ENCODE results near the gene USP2. TPM values are rescaled to one million over a fixed set of nuclear protein-coding genes. Genes with fewer than 3 reads are reported as not detected.
"Not testable (repeated sequence)": the region's sequence is repeated elsewhere in the genome, so short reads cannot be mapped to it uniquely, and the experiment has no call there.

Gene USP2
- total RNA-seq, 2 experiments from 2014 or later = 0.61 to 0.96 TPM

DNA sequence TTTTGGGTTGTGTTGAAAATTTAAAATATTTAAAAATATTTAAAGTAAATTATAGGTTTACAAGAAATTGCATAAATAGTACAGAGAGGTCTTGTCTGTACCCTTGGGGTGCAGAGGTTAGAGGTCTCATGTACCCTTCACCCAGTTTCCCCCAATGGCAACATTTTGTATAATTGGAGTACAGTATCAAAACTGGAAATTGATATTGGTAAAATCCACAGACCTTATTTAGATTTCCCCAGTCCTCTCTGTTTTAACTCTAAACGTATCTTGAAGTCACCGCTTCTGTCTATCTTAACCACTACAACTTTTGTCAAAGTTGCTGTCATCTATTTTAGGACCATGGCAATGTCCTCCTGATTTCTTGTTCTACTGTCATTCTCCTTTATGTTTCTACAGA is 30.6 kb upstream of the USP2 start:
- Mint-ChIP-seq H3K9me3 (peaks cover 2% of the 10 kb centered on the region), H3K27ac (no peak overlapping the region), H3K4me3 (no peak overlapping the region), H3K4me1 (ENCODE audit: low read depth) (no peaks in the 10 kb centered on the region), H3K36me3 (ENCODE audit: low read depth) (no peaks in the 10 kb centered on the region), H3K27me3 (no peaks in the 10 kb centered on the region)
- ChIA-PET CTCF (interaction anchor here (1.2 to 1.6 kb wide), 2 partner anchors 63 to 91 kb away, joined by 3 to 4 read pairs; no protein-coding TSS in a partner anchor), POLR2A (no interaction called here)
- DNase-seq (no peak), ATAC-seq (no peak)
- no peak for TF ChIP-seq CTCF (IDR thresholded peaks at IDR 0.05)
- intact Hi-C loops (cut with micrococcal nuclease) = no loop called here

GRCh38 chr11:119410501-119410900 is 29.0 kb upstream of the USP2 start:
- no peak overlapping the region for H3K27ac Mint-ChIP-seq
- no peaks in the 10 kb centered on the region for H3K36me3 Mint-ChIP-seq (ENCODE audit: low read depth)
- CTCF ChIA-PET = interaction anchor here (0.8 kb wide), 1 partner anchor 70 kb away, joined by 3 read pairs; no protein-coding TSS in a partner anchor
- TF ChIP-seq CTCF (IDR thresholded peaks at IDR 0.05) = no peak
- intact Hi-C loops (cut with micrococcal nuclease) = no loop called here
- H3K4me1 Mint-ChIP-seq (ENCODE audit: low read depth) = no peaks in the 10 kb centered on the region
- peaks cover 2% of the 10 kb centered on the region for H3K9me3 Mint-ChIP-seq
- DNase-seq (no peak), ATAC-seq (no peak)
- POLR2A ChIA-PET = no interaction called here
- H3K27me3 Mint-ChIP-seq = no peaks in the 10 kb centered on the region
- H3K4me3 Mint-ChIP-seq = no peak overlapping the region

DNA sequence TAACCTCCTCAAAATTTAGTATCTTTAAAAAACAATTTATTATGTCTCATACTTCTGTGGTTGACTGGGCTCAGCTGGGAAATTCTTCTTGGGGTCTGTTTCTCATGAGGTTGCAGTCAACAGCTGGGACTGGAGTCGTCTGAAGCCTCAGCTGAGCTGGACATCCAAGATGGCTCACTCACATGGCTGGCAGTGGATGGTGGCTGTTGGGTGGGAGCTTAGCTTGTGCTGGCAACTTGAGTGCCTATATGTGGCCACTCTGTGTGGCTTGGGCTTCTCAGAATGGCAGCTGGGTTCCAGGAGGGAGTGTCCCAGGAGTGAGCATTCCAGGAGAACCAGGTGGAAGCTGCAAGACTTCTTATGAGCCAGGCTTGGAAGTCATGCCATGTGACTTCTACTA is 28.2 kb upstream of the USP2 start:
- no peak overlapping the region for H3K27ac Mint-ChIP-seq
- peaks cover 2% of the 10 kb centered on the region for H3K9me3 Mint-ChIP-seq
- TF ChIP-seq CTCF (IDR thresholded peaks at IDR 0.05) = no peak
- ChIA-PET POLR2A (no interaction called here), CTCF (interaction anchor here (1.8 kb wide), 1 partner anchor 14 kb away, joined by 5 read pairs; no protein-coding TSS in a partner anchor)
- intact Hi-C loops (cut with micrococcal nuclease) = no loop called here
- H3K4me1 Mint-ChIP-seq (ENCODE audit: low read depth) = no peaks in the 10 kb centered on the region
- DNase-seq = no peak
- no peaks in the 10 kb centered on the region for H3K36me3 Mint-ChIP-seq (ENCODE audit: low read depth)
- H3K4me3 Mint-ChIP-seq = no peak overlapping the region
- no peak for ATAC-seq
- H3K27me3 Mint-ChIP-seq = no peaks in the 10 kb centered on the region

DNA sequence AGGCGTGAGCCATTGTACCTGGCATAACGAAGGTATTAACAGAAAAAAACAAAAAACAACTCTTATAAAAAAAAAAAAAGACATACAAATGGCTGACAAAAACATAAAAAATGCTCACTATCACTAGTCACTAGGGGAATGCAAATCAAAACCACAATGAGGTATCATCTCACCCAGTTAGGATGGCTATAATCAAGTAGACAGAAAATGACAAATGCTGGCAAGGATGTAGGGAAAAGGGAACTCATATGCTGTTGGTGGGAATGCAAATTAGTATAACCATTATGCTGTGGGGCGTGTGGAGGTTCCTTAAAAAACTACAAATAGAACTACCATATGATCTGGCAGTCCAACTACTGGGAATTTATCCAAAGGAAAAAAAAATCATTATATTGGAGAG is 24.5 kb upstream of the USP2 start:
- POLR2A ChIA-PET = no interaction called here
- no peak overlapping the region for H3K27ac Mint-ChIP-seq
- peaks cover 9% of the 10 kb centered on the region for H3K9me3 Mint-ChIP-seq
- no peaks in the 10 kb centered on the region for H3K4me1 Mint-ChIP-seq (ENCODE audit: low read depth)
- CTCF ChIA-PET = no interaction called here
- no peak overlapping the region for H3K4me3 Mint-ChIP-seq
- no peak for DNase-seq
- peaks cover 2% of the 10 kb centered on the region for H3K36me3 Mint-ChIP-seq (ENCODE audit: low read depth)
- ATAC-seq = no peak
- intact Hi-C loops (cut with micrococcal nuclease) = no loop called here
- peaks cover 2% of the 10 kb centered on the region for H3K27me3 Mint-ChIP-seq
- no peak for TF ChIP-seq CTCF (IDR thresholded peaks at IDR 0.05)

DNA sequence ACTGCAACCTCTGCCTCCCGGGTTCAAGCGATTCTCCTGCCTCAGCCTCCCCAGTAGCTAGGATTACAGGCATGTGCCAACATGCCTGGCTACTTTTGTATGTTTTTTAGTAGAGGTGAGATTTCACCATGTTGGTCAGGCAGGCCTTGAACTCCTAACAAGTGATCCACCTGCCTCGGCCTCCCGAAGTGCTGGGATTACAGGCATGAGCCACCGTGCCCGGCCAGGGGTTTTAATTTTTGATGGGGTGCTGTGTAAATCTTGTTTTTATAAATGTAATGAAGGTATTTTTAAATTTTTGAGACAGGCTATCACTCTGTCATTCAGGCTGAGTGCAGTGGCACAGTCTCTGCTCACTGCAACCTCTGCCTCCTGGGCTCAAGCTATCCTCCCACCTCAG is 24.0 kb upstream of the USP2 start:
- H3K36me3 Mint-ChIP-seq (ENCODE audit: low read depth); H3K27ac Mint-ChIP-seq; POLR2A ChIA-PET; H3K4me3 Mint-ChIP-seq; intact Hi-C loops (cut with micrococcal nuclease); H3K27me3 Mint-ChIP-seq; DNase-seq; ATAC-seq; H3K4me1 Mint-ChIP-seq (ENCODE audit: low read depth): not testable (repeated sequence)
- peaks cover 14% of the 10 kb centered on the region for H3K9me3 Mint-ChIP-seq
- CTCF ChIA-PET = interaction anchor here (1.0 to 1.3 kb wide), 2 partner anchors 49 to 129 kb away, joined by 3 to 5 read pairs; no protein-coding TSS in a partner anchor
